ENCODE measurements around the gene NEGR1.

The NEGR1 gene

GRCh38 chr1:72182859-72183258, 99.5 kb downstream of the NEGR1 start:
- DNase-seq (ENCODE audit: low read depth) = no peak
- Histone ChIP-seq H3K27me3 (replicated peaks; ENCODE audit: control insufficient read depth, insufficient read depth, low read length) (no peaks in the 10 kb centered on the region), H3K36me3 (ENCODE audit: control insufficient read depth, insufficient read depth, low read length, severe bottlenecking) (no peaks in the 10 kb centered on the region), H3K4me3 (ENCODE audit: low read length) (no peak overlapping the region), H3K4me1 (ENCODE audit: control insufficient read depth, insufficient read depth, low read length) (peaks cover 34% of the 10 kb centered on the region), H3K9me3 (ENCODE audit: control insufficient read depth, low read length) (no peaks in the 10 kb centered on the region), H3K9ac (ENCODE audit: low read length) (no peak overlapping the region)

- Histone ChIP-seq H3K27me3 (replicated peaks; ENCODE audit: control insufficient read depth, insufficient read depth, low read length) (no peaks in the 10 kb centered on the region), H3K9ac (ENCODE audit: low read length) (no peak overlapping the region), H3K36me3 (ENCODE audit: control insufficient read depth, insufficient read depth, low read length, severe bottlenecking) (no peaks in the 10 kb centered on the region), H3K9me3 (ENCODE audit: control insufficient read depth, low read length) (no peaks in the 10 kb centered on the region), H3K4me1 (ENCODE audit: control insufficient read depth, insufficient read depth, low read length) (peaks cover 12% of the 10 kb centered on the region), H3K4me3 (ENCODE audit: low read length) (no peak overlapping the region)
- peak; percentile 32 for DNase-seq (ENCODE audit: low read depth)
Measured at GRCh38 chr1:72178266-72178665, 104.1 kb downstream of the NEGR1 start.

GRCh38 chr1:72177711-72178110, 104.6 kb downstream of the NEGR1 start:
- Histone ChIP-seq H3K9me3 (ENCODE audit: control insufficient read depth, low read length) (no peaks in the 10 kb centered on the region), H3K4me1 (ENCODE audit: control insufficient read depth, insufficient read depth, low read length) (peaks cover 11% of the 10 kb centered on the region), H3K36me3 (ENCODE audit: control insufficient read depth, insufficient read depth, low read length, severe bottlenecking) (no peaks in the 10 kb centered on the region), H3K27me3 (replicated peaks; ENCODE audit: control insufficient read depth, insufficient read depth, low read length) (no peaks in the 10 kb centered on the region), H3K4me3 (ENCODE audit: low read length) (no peak overlapping the region), H3K9ac (ENCODE audit: low read length) (no peak overlapping the region)
- peak; percentile 12 for DNase-seq (ENCODE audit: low read depth)

GRCh38 chr1:72170246-72170645, 112.1 kb downstream of the NEGR1 start:
- no peak for DNase-seq (ENCODE audit: low read depth)
- Histone ChIP-seq H3K36me3 (ENCODE audit: control insufficient read depth, insufficient read depth, low read length, severe bottlenecking) (no peaks in the 10 kb centered on the region), H3K4me1 (ENCODE audit: control insufficient read depth, insufficient read depth, low read length) (no peaks in the 10 kb centered on the region), H3K9me3 (ENCODE audit: control insufficient read depth, low read length) (no peaks in the 10 kb centered on the region), H3K9ac (ENCODE audit: low read length) (no peak overlapping the region), H3K4me3 (ENCODE audit: low read length) (no peak overlapping the region), H3K27me3 (replicated peaks; ENCODE audit: control insufficient read depth, insufficient read depth, low read length) (no peaks in the 10 kb centered on the region)

- no peaks in the 10 kb centered on the region for H3K9me3 ChIP-seq (ENCODE audit: control insufficient read depth, low read length)
- no peaks in the 10 kb centered on the region for H3K36me3 ChIP-seq (ENCODE audit: control insufficient read depth, insufficient read depth, low read length, severe bottlenecking)
- no peak overlapping the region for H3K9ac ChIP-seq (ENCODE audit: low read length)
- no peaks in the 10 kb centered on the region for H3K27me3 ChIP-seq (replicated peaks; ENCODE audit: control insufficient read depth, insufficient read depth, low read length)
- no peak for DNase-seq (ENCODE audit: low read depth)
- no peak overlapping the region for H3K4me3 ChIP-seq (ENCODE audit: low read length)
- H3K4me1 ChIP-seq (ENCODE audit: control insufficient read depth, insufficient read depth, low read length) = no peaks in the 10 kb centered on the region
Measured at GRCh38 chr1:72166426-72166825, 115.9 kb downstream of the NEGR1 start.

- no peak for DNase-seq (ENCODE audit: low read depth)
- peaks cover 4% of the 10 kb centered on the region for H3K4me1 ChIP-seq (ENCODE audit: control insufficient read depth, insufficient read depth, low read length)
- no peaks in the 10 kb centered on the region for H3K9me3 ChIP-seq (ENCODE audit: control insufficient read depth, low read length)
- H3K27me3 ChIP-seq (replicated peaks; ENCODE audit: control insufficient read depth, insufficient read depth, low read length) = no peaks in the 10 kb centered on the region
- H3K4me3 ChIP-seq (ENCODE audit: low read length) = no peak overlapping the region
- no peak overlapping the region for H3K9ac ChIP-seq (ENCODE audit: low read length)
- no peaks in the 10 kb centered on the region for H3K36me3 ChIP-seq (ENCODE audit: control insufficient read depth, insufficient read depth, low read length, severe bottlenecking)
Measured at GRCh38 chr1:72150508-72150907, 131.8 kb downstream of the NEGR1 start.

GRCh38 chr1:72141875-72142274, 140.5 kb downstream of the NEGR1 start:
- no peak overlapping the region for H3K4me3 ChIP-seq (ENCODE audit: low read length)
- H3K36me3 ChIP-seq (ENCODE audit: control insufficient read depth, insufficient read depth, low read length, severe bottlenecking) = no peaks in the 10 kb centered on the region
- no peak for DNase-seq (ENCODE audit: low read depth)
- peaks cover 10% of the 10 kb centered on the region for H3K9me3 ChIP-seq (ENCODE audit: control insufficient read depth, low read length)
- no peaks in the 10 kb centered on the region for H3K4me1 ChIP-seq (ENCODE audit: control insufficient read depth, insufficient read depth, low read length)
- H3K27me3 ChIP-seq (replicated peaks; ENCODE audit: control insufficient read depth, insufficient read depth, low read length) = no peaks in the 10 kb centered on the region
- H3K9ac ChIP-seq (ENCODE audit: low read length) = no peak overlapping the region

- Histone ChIP-seq H3K4me1 (ENCODE audit: control insufficient read depth, insufficient read depth, low read length) (no peaks in the 10 kb centered on the region), H3K4me3 (ENCODE audit: low read length) (no peak overlapping the region), H3K27me3 (replicated peaks; ENCODE audit: control insufficient read depth, insufficient read depth, low read length) (no peaks in the 10 kb centered on the region), H3K9me3 (ENCODE audit: control insufficient read depth, low read length) (peaks cover 10% of the 10 kb centered on the region), H3K36me3 (ENCODE audit: control insufficient read depth, insufficient read depth, low read length, severe bottlenecking) (no peaks in the 10 kb centered on the region), H3K9ac (ENCODE audit: low read length) (no peak overlapping the region)
- no peak for DNase-seq (ENCODE audit: low read depth)
Measured at GRCh38 chr1:72140222-72140621, 142.1 kb downstream of the NEGR1 start.

GRCh38 chr1:72137656-72138055, 144.7 kb downstream of the NEGR1 start:
- Histone ChIP-seq H3K4me1 (ENCODE audit: control insufficient read depth, insufficient read depth, low read length) (no peaks in the 10 kb centered on the region), H3K27me3 (replicated peaks; ENCODE audit: control insufficient read depth, insufficient read depth, low read length) (no peaks in the 10 kb centered on the region), H3K4me3 (ENCODE audit: low read length) (no peak overlapping the region), H3K9me3 (ENCODE audit: control insufficient read depth, low read length) (peaks cover 10% of the 10 kb centered on the region), H3K9ac (ENCODE audit: low read length) (no peak overlapping the region), H3K36me3 (ENCODE audit: control insufficient read depth, insufficient read depth, low read length, severe bottlenecking) (no peaks in the 10 kb centered on the region)
- peak; percentile 5 for DNase-seq (ENCODE audit: low read depth)

GRCh38 chr1:72129869-72130268, 152.5 kb downstream of the NEGR1 start:
- H3K36me3 ChIP-seq (ENCODE audit: control insufficient read depth, insufficient read depth, low read length, severe bottlenecking) = no peaks in the 10 kb centered on the region
- H3K9ac ChIP-seq (ENCODE audit: low read length) = no peak overlapping the region
- no peak overlapping the region for H3K4me3 ChIP-seq (ENCODE audit: low read length)

GRCh38 chr1:72122099-72122880, 160.0 kb downstream of the NEGR1 start:
- Histone ChIP-seq H3K36me3 (ENCODE audit: control insufficient read depth, insufficient read depth, low read length, severe bottlenecking) (no peaks in the 10 kb centered on the region), H3K9ac (ENCODE audit: low read length) (peak overlapping the region; percentile 79), H3K9me3 (ENCODE audit: control insufficient read depth, low read length) (no peaks in the 10 kb centered on the region), H3K4me1 (ENCODE audit: control insufficient read depth, insufficient read depth, low read length) (peaks cover 30% of the 10 kb centered on the region), H3K4me3 (ENCODE audit: low read length) (peak overlapping the region; percentile 74), H3K27me3 (replicated peaks; ENCODE audit: control insufficient read depth, insufficient read depth, low read length) (no peaks in the 10 kb centered on the region)
- peak; percentile 48 for DNase-seq (ENCODE audit: low read depth)

More at GRCh38 chr1:72129869-72130268, 152.5 kb downstream of the NEGR1 start:
- no peaks in the 10 kb centered on the region for H3K27me3 ChIP-seq (replicated peaks; ENCODE audit: control insufficient read depth, insufficient read depth, low read length)
- H3K9me3 ChIP-seq (ENCODE audit: control insufficient read depth, low read length) = no peaks in the 10 kb centered on the region
- no peak for DNase-seq (ENCODE audit: low read depth)
- peaks cover 5% of the 10 kb centered on the region for H3K4me1 ChIP-seq (ENCODE audit: control insufficient read depth, insufficient read depth, low read length)

- Histone ChIP-seq H3K4me1 (ENCODE audit: control insufficient read depth, insufficient read depth, low read length) (peaks cover 40% of the 10 kb centered on the region), H3K27me3 (replicated peaks; ENCODE audit: control insufficient read depth, insufficient read depth, low read length) (no peaks in the 10 kb centered on the region), H3K9me3 (ENCODE audit: control insufficient read depth, low read length) (no peaks in the 10 kb centered on the region), H3K9ac (ENCODE audit: low read length) (no peak overlapping the region), H3K4me3 (ENCODE audit: low read length) (no peak overlapping the region), H3K36me3 (ENCODE audit: control insufficient read depth, insufficient read depth, low read length, severe bottlenecking) (no peaks in the 10 kb centered on the region)
- DNase-seq (ENCODE audit: low read depth) = no peak
Measured at GRCh38 chr1:72119491-72119890, 162.8 kb downstream of the NEGR1 start.

All from adipocyte (in vitro differentiated cells).